Measurements from ENCODE around the gene LPCAT1. TPM values are rescaled to one million over a fixed set of nuclear protein-coding genes. Genes with fewer than 3 reads are reported as not detected.

Gene LPCAT1
- total and polyA plus RNA-seq, 2 of the 13 experiments (the other 11 are each of a cell fraction or from before 2014, with no cell fraction given): 29.8 to 90.6 TPM

GRCh38 chr5:1523793-1524480 is at the start of gene LPCAT1 (continued):
- TF ChIP-seq HOMEZ (CRISPR knock-in tag; IDR thresholded peaks at IDR 0.05; ENCODE audit: low read depth) (no peak), ZFP90 (CRISPR knock-in tag; IDR thresholded peaks at IDR 0.05; ENCODE audit: borderline replicate concordance) (no peak; the same call in 1 of the 2 replicates), DBP (CRISPR knock-in tag; IDR thresholded peaks at IDR 0.05; ENCODE audit: not compliant biosample characterization) (no peak), ZNF761 (CRISPR knock-in tag; conservative IDR thresholded peaks at IDR 0.05) (0 out of 2 replicates have a peak, but pooled peaks have one; percentile 59), ZNF230 (CRISPR knock-in tag; IDR thresholded peaks at IDR 0.05) (peak; percentile 89; the same call in 1 of the 2 replicates), ARNTL (CRISPR knock-in tag; IDR thresholded peaks at IDR 0.05) (0 out of 2 replicates have a peak, but pooled peaks have one; percentile 40), KIAA2018 (CRISPR knock-in tag; IDR thresholded peaks at IDR 0.05; ENCODE audit: borderline replicate concordance) (no peak), MAF1 (CRISPR knock-in tag; IDR thresholded peaks at IDR 0.05; ENCODE audit: borderline replicate concordance) (no peak), MBNL3 (CRISPR knock-in tag; conservative IDR thresholded peaks at IDR 0.05) (no peak), ZBTB38 (CRISPR knock-in tag; IDR thresholded peaks at IDR 0.05) (peak; percentile 77; the same call in 1 of the 2 replicates), ZSCAN12 (CRISPR knock-in tag; IDR thresholded peaks at IDR 0.05) (no peak), CREBL2 (CRISPR knock-in tag; IDR thresholded peaks at IDR 0.05; ENCODE audit: borderline replicate concordance) (no peak), HIVEP1 (CRISPR knock-in tag; IDR thresholded peaks at IDR 0.05) (peak; percentile 53; the same call in 1 of the 2 replicates), ZNF790 (CRISPR knock-in tag; IDR thresholded peaks at IDR 0.05; ENCODE audit: borderline replicate concordance) (no peak), ZNF121 (CRISPR knock-in tag; IDR thresholded peaks at IDR 0.05) (no peak), ZIK1 (CRISPR knock-in tag; IDR thresholded peaks at IDR 0.05; ENCODE audit: borderline replicate concordance, low read depth) (no peak), ZNF205 (CRISPR knock-in tag; IDR thresholded peaks at IDR 0.05) (peak; percentile 63; the same call in 1 of the 2 replicates), ATM (IDR thresholded peaks at IDR 0.05; ENCODE audit: borderline replicate concordance) (no peak), STAT5B (CRISPR knock-in tag; IDR thresholded peaks at IDR 0.05) (no peak)

Measured in HepG2 (cell line).